GM12878 (cell line): ENCODE data around the gene LIN52. TPM values are rescaled to one million over a fixed set of nuclear protein-coding genes. Genes with fewer than 3 reads are reported as not detected.

Experiments used
- ATAC-seq: fragments of 200-7000 bp; cut with Tn5 transposase; 3 replicates; pipeline ENCODE4 v1.9.1; 2020; ENCODE audit warnings: mild to moderate bottlenecking, moderate library complexity
- BruUV-seq: library from RNA; stranded (reverse); fragments of 400-500 nt; replicated peaks from 2 replicates; lab custom pipeline; 2021; lab: Mats Ljungman, UMichigan
- CTCF ChIA-PET: fragments of 300-600 bp; sonication (Branson Sonifier 250); formaldehyde crosslinking; extraction: SDS; loops from one replicate; lab custom pipeline; 2021; ENCODE audit warnings: inconsistent platforms; lab: Yijun Ruan, JAX
- POLR2A ChIA-PET: fragments of 350-600 bp; formaldehyde crosslinking; extraction: SDS; loops from one replicate; lab custom pipeline; 2021; ENCODE audit warnings: inconsistent platforms; lab: Charles Lee
- RAD21 ChIA-PET: fragments of 300-600 bp; sonication (Branson Sonifier 250); formaldehyde crosslinking; loops from one replicate; lab custom pipeline; 2023; ENCODE audit warnings: antibody characterized with exemption; ENCODE audit not compliant: unreplicated experiment; lab: Charles Lee
- SMC1A ChIA-PET: fragments of 300-600 bp; sonication (Branson Sonifier 250); formaldehyde crosslinking; loops from one replicate; lab custom pipeline; 2023; ENCODE audit not compliant: unreplicated experiment, uncharacterized antibody; lab: Charles Lee
- DNase-seq: peaks from one replicate; pipeline ENCODE4 v3.0.0-alpha.2; 2011; ENCODE audit warnings: low read depth, low spot score
- FAIRE-seq: peaks from 3 replicates; lab custom pipeline; 2011; peaks lifted over from hg19 to GRCh38; lab: Jason Lieb, UNC
- H2AFZ ChIP-seq: 2 replicates; pipeline ENCODE4 v1.6.0; 2011; ENCODE audit warnings: low read depth, low read length, control low read depth; ENCODE audit not compliant: control insufficient read depth
- H3K27ac ChIP-seq: 2 replicates; pipeline ENCODE4 v1.5.1; 2011; ENCODE audit warnings: control low read depth; ENCODE audit not compliant: control insufficient read depth, insufficient read depth
- H3K27me3 ChIP-seq, 2 experiments: replicated peaks in 1 of 2; 2 replicates each; pipeline versions ENCODE4 v1.6.0 to v1.6.1; 2011; ENCODE audit warnings: low read length in 1 of 2; ENCODE audit not compliant: control insufficient read depth in 2 of 2, insufficient read depth in 2 of 2
- H3K36me3 ChIP-seq, 2 experiments: 2 replicates each; pipeline ENCODE4 v1.5.1; 2011; ENCODE audit warnings: low read length in 1 of 2; ENCODE audit not compliant: control insufficient read depth in 2 of 2, insufficient read depth in 2 of 2
- H3K4me1 ChIP-seq: 2 replicates; pipeline ENCODE4 v1.6.1; 2011; ENCODE audit warnings: mild to moderate bottlenecking, low read length, moderate library complexity, mixed read lengths; ENCODE audit not compliant: control insufficient read depth, insufficient read depth
- H3K4me2 ChIP-seq: 2 replicates; pipeline ENCODE4 v1.6.0; 2011; ENCODE audit warnings: control low read depth; ENCODE audit not compliant: control insufficient read depth, insufficient read depth
- H3K4me3 ChIP-seq: fragments of 200-600 bp; sonication (generic); 2 replicates; pipeline ENCODE4 v1.5.1; 2016
- H3K79me2 ChIP-seq: 2 replicates; pipeline ENCODE4 v1.6.0; 2011; ENCODE audit warnings: low read length; ENCODE audit not compliant: control insufficient read depth, insufficient read depth
- H3K9ac ChIP-seq: 2 replicates; pipeline ENCODE4 v1.8.0; 2011; ENCODE audit warnings: low read length, control low read depth, mixed read lengths; ENCODE audit not compliant: control insufficient read depth, insufficient read depth
- H3K9me3 ChIP-seq: replicated peaks from 3 replicates; pipeline ENCODE4 v1.5.1; 2011; ENCODE audit warnings: mild to moderate bottlenecking, low read length; ENCODE audit not compliant: control insufficient read depth, insufficient read depth
- H4K20me1 ChIP-seq: 2 replicates; pipeline ENCODE4 v1.6.0; 2011; ENCODE audit not compliant: control insufficient read depth, insufficient read depth
- ASH2L ChIP-seq: fragments of 300-600, 200-600 bp; sonication (generic); IDR thresholded peaks from 2 replicates; pipeline ENCODE4 v1.6.1; 2017; ENCODE audit warnings: low read depth, mild to moderate bottlenecking, borderline replicate concordance
- BRCA1 ChIP-seq: IDR thresholded peaks from 2 replicates; pipeline ENCODE4 v1.6.1; 2011; ENCODE audit warnings: low read depth, low read length, improper control_type of control experiment
- CBX5 ChIP-seq: sonication (generic); IDR thresholded peaks from 2 replicates; pipeline ENCODE4 v1.6.1; 2016; ENCODE audit warnings: low read depth, moderate library complexity, mild to moderate bottlenecking, inconsistent platforms
- CTCF ChIP-seq, 3 experiments: IDR thresholded peaks in 2 of 3; conservative IDR thresholded peaks in 1 of 3; 2 replicates each; pipeline ENCODE4 v1.5.1; 2011; ENCODE audit warnings: low read depth in 3 of 3, low read length in 3 of 3, mild to moderate bottlenecking in 3 of 3, control low read depth in 2 of 3, moderate library complexity in 2 of 3, inconsistent platforms in 1 of 3, mixed read lengths in 1 of 3; ENCODE audit not compliant: control insufficient read depth in 2 of 3, insufficient read depth in 1 of 3; ENCODE audit errors: extremely low read depth in 1 of 3
- FOS ChIP-seq: IDR thresholded peaks from 3 replicates; pipeline ENCODE4 v1.6.1; 2011; ENCODE audit warnings: borderline replicate concordance; ENCODE audit not compliant: insufficient read length; ENCODE audit errors: extremely low read depth
- MTA2 ChIP-seq: fragments of 450-650 bp; IDR thresholded peaks from 2 replicates; pipeline ENCODE4 v1.6.1; 2016; ENCODE audit warnings: low read depth, mild to moderate bottlenecking, moderate library complexity
- NR2C1 ChIP-seq: fragments of 450-650 bp; IDR thresholded peaks from 2 replicates; pipeline ENCODE4 v1.6.1; 2017; ENCODE audit warnings: antibody characterized with exemption, mild to moderate bottlenecking, moderate library complexity
- NR2C2 ChIP-seq: IDR thresholded peaks from 2 replicates; pipeline ENCODE4 v1.6.1; 2011; ENCODE audit warnings: borderline replicate concordance, low read depth; ENCODE audit not compliant: control insufficient read depth, insufficient read length
- POU2F2 ChIP-seq: IDR thresholded peaks from 3 replicates; pipeline ENCODE4 v1.6.1; 2011; ENCODE audit warnings: low read depth, mild to moderate bottlenecking, low read length, borderline replicate concordance
- RBBP5 ChIP-seq: fragments of 200-600 bp; sonication (generic); conservative IDR thresholded peaks from 2 replicates; pipeline ENCODE4 v1.6.1; 2016
- SRF ChIP-seq, 2 experiments: IDR thresholded peaks; 2 replicates each; pipeline ENCODE4 v1.6.1; 2011; ENCODE audit warnings: low read depth in 2 of 2, low read length in 2 of 2, mild to moderate bottlenecking in 1 of 2, moderate library complexity in 1 of 2
- TCF12 ChIP-seq: IDR thresholded peaks from 2 replicates; pipeline ENCODE4 v1.6.1; 2011; ENCODE audit warnings: low read depth, mild to moderate bottlenecking, low read length
- ZBTB4 ChIP-seq: fragments of 450-650 bp; formaldehyde crosslinking; IDR thresholded peaks from 2 replicates; pipeline ENCODE4 v1.4.0; 2022; ENCODE audit warnings: mild to moderate bottlenecking, moderate library complexity
- ZNF207 ChIP-seq: fragments of 450-650 bp; IDR thresholded peaks from 2 replicates; pipeline ENCODE4 v1.6.1; 2014; ENCODE audit warnings: antibody characterized with exemption, mild to moderate bottlenecking, borderline replicate concordance
- ZNF24 ChIP-seq: fragments of 450-650 bp; IDR thresholded peaks from 2 replicates; pipeline ENCODE4 v1.6.1; 2017; ENCODE audit warnings: antibody characterized with exemption, mild to moderate bottlenecking
- ZNF622 ChIP-seq: fragments of 450-650 bp; IDR thresholded peaks from 2 replicates; pipeline ENCODE4 v1.6.1; 2017; ENCODE audit warnings: mild to moderate bottlenecking, inconsistent platforms
- WGBS: methylation state at CpG from one replicate; pipeline ENCODE4 v1.1.6; 2016; ENCODE audit warnings: low lambda C conversion rate; ENCODE audit not compliant: insufficient replicate concordance, insufficient coverage; ENCODE audit errors: missing lambda C conversion rate; 5-methylcytosine and 5-hydroxymethylcytosine counted together
- in situ Hi-C: fragments of 300-500 bp; cut with MboI; formaldehyde crosslinking; loops from 9 replicates; pipeline ENCODE4 v1.14.3; 2018; ENCODE audit warnings: mixed read lengths
- intact Hi-C: fragments of 100-400 bp; cut with micrococcal nuclease; formaldehyde crosslinking; loops from one replicate; pipeline ENCODE4 v1.14.2; 2022; ENCODE audit not compliant: unreplicated experiment
- polyA plus RNA-seq, 11 experiments: library from polyadenylated mRNA; depleted of rRNA in 4 of 11; unstranded in 6 of 11; stranded (reverse) in 5 of 11; fragments of >200 nt; fragmentation: Nextera tagmentation in 4 of 11; fragmentation: Illumina TruSeq in 1 of 11; extraction: Ambion mirVana in 4 of 11; extraction: Trizol in 1 of 11; gene quantifications; 1 replicate in 1 of 11; 2 replicates in 10 of 11; pipeline versions ENCODE4 v1.2.1 to v1.2.3, GENCODE V29; 2011 to 2016; ENCODE audit warnings: inconsistent platforms in 2 of 11, missing spikeins in 2 of 11, low read depth in 1 of 11
- total RNA-seq, 4 experiments: library from RNA; depleted of rRNA in 3 of 4; stranded (reverse); fragments of >200 nt in 3 of 4; fragmentation: Illumina TruSeq in 1 of 4; extraction: Trizol in 1 of 4; gene quantifications; 2 replicates each; pipeline versions ENCODE4 v1.2.1 to v1.2.3, GENCODE V29; 2013 to 2021

The LIN52 gene
- total and polyA plus RNA-seq, 10 of the 15 experiments (the other 5 are each of a cell fraction or from before 2014, with no cell fraction given) = 13.3 to 30.9 (median 19.9) TPM

- ChIA-PET SMC1A (no interaction called here), RAD21 (no interaction called here), POLR2A (no interaction called here), CTCF (no interaction called here)
- H3K36me3 ChIP-seq = peaks cover 0 to 3% of the 10 kb centered on the region in 2 experiments; a peak in 3 of 4 replicates
- H3K9me3 ChIP-seq = no peaks in the 10 kb centered on the region
- ATAC-seq = no peak
- in situ Hi-C loops (no loop called here), intact Hi-C loops (no loop called here)
- BruUV-seq = no TSS peak
- H3K4me3 ChIP-seq = no peak overlapping the region
- no peak overlapping the region for H3K27ac ChIP-seq
- 44% methylated on average over 1 of the region's 1 CpG for WGBS
- H3K9ac ChIP-seq = no peak overlapping the region
- TF ChIP-seq BRCA1 (no peak), FOS (no peak), ZBTB4 (CRISPR knock-in tag) (no peak), TCF12 (no peak), MTA2 (no peak), POU2F2 (no peak), CBX5 (no peak), ASH2L (no peak), ZNF24 (no peak), NR2C1 (no peak), ZNF622 (no peak), CTCF (IDR thresholded peaks at IDR 0.05 in 2 of 3, conservative IDR thresholded peaks at IDR 0.05 in 1 of 3; ENCODE audit: control insufficient read depth in 2 of 3, extremely low read depth in 1 of 3, insufficient read depth in 1 of 3, low read depth in 3 of 3, low read length in 3 of 3) (no peak), RBBP5 (no peak), SRF (IDR thresholded peaks at IDR 0.05; ENCODE audit: low read depth in 2 of 2, low read length in 2 of 2) (no peak), NR2C2 (no peak), ZNF207 (no peak)
- no peak for DNase-seq
- no peaks in the 10 kb centered on the region for H4K20me1 ChIP-seq
- no peaks in the 10 kb centered on the region for H3K4me1 ChIP-seq
- no peak overlapping the region for H2AFZ ChIP-seq
- H3K79me2 ChIP-seq = no peaks in the 10 kb centered on the region
- no peak overlapping the region for H3K4me2 ChIP-seq
- no peak for FAIRE-seq
- H3K27me3 ChIP-seq = no peaks in the 10 kb centered on the region
These were observed 121.1 kb downstream of the LIN52 start for GRCh38 chr14:74205882-74206281.
